ENCODE data around the gene RGS5.

The RGS5 gene

GRCh38 chr1:163182330-163182949 is 20.3 kb downstream of the RGS5 start:
- no peak for DNase-seq (ENCODE audit: low read depth, low spot score)

GRCh38 chr1:163178628-163179027 is 24.1 kb downstream of the RGS5 start:
- no peak for DNase-seq (ENCODE audit: low read depth, low spot score)

GRCh38 chr1:163176797-163177196 is 25.9 kb downstream of the RGS5 start:
- DNase-seq (ENCODE audit: low read depth, low spot score): no peak

- DNase-seq (ENCODE audit: low read depth, low spot score): peak; percentile 81
These were observed 27.9 kb downstream of the RGS5 start for GRCh38 chr1:163174524-163175437.

- peak; percentile 28 for DNase-seq (ENCODE audit: low read depth, low spot score)
These were observed 29.6 kb downstream of the RGS5 start for GRCh38 chr1:163173121-163173520.

- no peak for DNase-seq (ENCODE audit: low read depth, low spot score)
These were observed 30.1 kb downstream of the RGS5 start for GRCh38 chr1:163172596-163172995.

GRCh38 chr1:163171826-163172225 is 30.9 kb downstream of the RGS5 start:
- peak; percentile 16 for DNase-seq (ENCODE audit: low read depth, low spot score)

GRCh38 chr1:163170975-163171676 is 31.6 kb downstream of the RGS5 start:
- DNase-seq (ENCODE audit: low read depth, low spot score): peak; percentile 53

- peak; percentile 9 for DNase-seq (ENCODE audit: low read depth, low spot score)
These were observed 32.4 kb downstream of the RGS5 start for GRCh38 chr1:163170331-163170730.

- DNase-seq (ENCODE audit: low read depth, low spot score): no peak
These were observed 33.2 kb downstream of the RGS5 start for GRCh38 chr1:163169553-163169952.

GRCh38 chr1:163168053-163168452 is 34.7 kb downstream of the RGS5 start:
- DNase-seq (ENCODE audit: low read depth, low spot score): peak; percentile 94

- no peak for DNase-seq (ENCODE audit: low read depth, low spot score)
These were observed 35.7 kb downstream of the RGS5 start for GRCh38 chr1:163166886-163167555.

- DNase-seq (ENCODE audit: low read depth, low spot score): no peak
These were observed 37.6 kb downstream of the RGS5 start for GRCh38 chr1:163165119-163165518.

- no peak for DNase-seq (ENCODE audit: low read depth, low spot score)
These were observed 38.7 kb downstream of the RGS5 start for GRCh38 chr1:163163881-163164582.

GRCh38 chr1:163163163-163163562 is 39.6 kb downstream of the RGS5 start:
- no peak for DNase-seq (ENCODE audit: low read depth, low spot score)

- peak; percentile 26 for DNase-seq (ENCODE audit: low read depth, low spot score)
These were observed 40.3 kb downstream of the RGS5 start for GRCh38 chr1:163162381-163162914.

- no peak for DNase-seq (ENCODE audit: low read depth, low spot score)
These were observed 40.9 kb downstream of the RGS5 start for GRCh38 chr1:163161841-163162240.

GRCh38 chr1:163161337-163161736 is 41.4 kb downstream of the RGS5 start:
- no peak for DNase-seq (ENCODE audit: low read depth, low spot score)

- no peak for DNase-seq (ENCODE audit: low read depth, low spot score)
These were observed 47.1 kb downstream of the RGS5 start for GRCh38 chr1:163155606-163156005.

GRCh38 chr1:163148911-163149310 is 53.8 kb downstream of the RGS5 start:
- no peak for DNase-seq (ENCODE audit: low read depth, low spot score)

- no peak for DNase-seq (ENCODE audit: low read depth, low spot score)
These were observed 55.7 kb downstream of the RGS5 start for GRCh38 chr1:163147019-163147418.
